Stromal cell of bone marrow (primary cell): ENCODE measurements around the gene ZNF438.
"Not testable (repeated sequence)": the region's sequence is repeated elsewhere in the genome, so short reads cannot be mapped to it uniquely, and the experiment has no call there.

ENCODE experiments used
- DNase-seq: peaks from one replicate; pipeline ENCODE4 v3.0.0-alpha.2; 2012; ENCODE audit warnings: low read depth

Gene ZNF438

DNA sequence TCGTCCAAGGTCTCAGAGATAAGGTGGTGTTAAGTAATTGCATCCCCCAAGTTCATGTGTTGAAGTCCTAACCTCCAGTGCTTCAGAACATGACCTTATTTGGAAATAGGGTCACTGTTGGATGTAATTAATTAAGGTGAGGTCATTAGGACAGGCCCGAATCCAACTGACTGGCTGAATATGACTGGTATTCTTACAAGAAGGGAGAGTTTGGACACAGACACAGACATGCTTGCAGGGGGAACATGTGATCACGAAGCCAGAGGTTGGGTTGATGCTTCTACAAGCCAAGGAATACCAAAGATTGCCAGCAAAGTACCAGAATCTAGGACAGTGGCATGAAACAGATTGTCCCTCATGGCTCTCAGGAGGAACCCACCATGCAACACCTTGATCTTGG lies 228.6 kb downstream of the ZNF438 start:
- DNase-seq: no peak

DNA sequence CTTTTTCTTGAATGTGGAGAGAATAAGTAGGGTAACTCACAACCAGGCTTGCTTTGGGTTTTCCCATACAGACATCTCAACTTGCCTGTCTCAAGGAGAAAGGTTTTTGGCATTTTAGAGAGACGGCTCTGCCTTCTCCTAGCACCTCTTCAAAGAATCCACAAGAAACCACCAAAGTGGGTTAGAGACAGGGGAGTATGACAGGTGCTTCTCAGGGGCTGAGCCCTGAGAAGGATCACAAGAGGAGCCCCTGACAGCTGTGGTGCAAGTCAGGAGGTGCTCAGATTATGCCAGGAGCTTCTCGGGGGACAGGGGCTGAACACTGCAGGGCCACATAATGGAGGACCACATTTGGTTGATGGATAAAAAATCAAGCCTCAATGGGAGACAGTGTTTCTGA lies 231.3 kb downstream of the ZNF438 start:
- DNase-seq: no peak

DNA sequence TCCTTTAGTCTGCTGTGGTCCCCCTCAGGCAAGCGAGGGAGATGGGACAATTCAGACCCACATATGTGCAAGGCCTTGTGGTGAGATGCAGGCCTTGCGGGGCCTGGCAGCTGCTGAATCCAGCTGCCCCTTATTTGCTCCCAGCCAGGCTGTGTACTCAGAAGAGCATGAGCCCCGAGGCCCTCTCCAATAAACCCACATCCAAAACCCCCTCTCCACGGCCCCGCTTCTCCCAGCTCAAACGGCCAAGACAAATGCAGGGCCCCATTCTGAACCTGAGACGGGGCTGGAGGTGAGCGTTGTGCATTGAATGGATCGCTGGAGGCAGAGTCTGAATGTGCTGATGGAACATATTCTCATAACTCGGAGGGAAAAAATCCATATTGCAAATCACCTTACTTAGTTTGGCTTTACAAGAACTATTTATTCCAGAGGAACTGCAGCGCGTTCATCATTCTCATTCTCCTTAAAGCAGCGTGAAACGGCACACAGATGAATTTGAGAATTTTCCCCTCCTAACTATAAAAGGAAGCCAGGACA lies 232.9 kb downstream of the ZNF438 start:
- no peak for DNase-seq

DNA sequence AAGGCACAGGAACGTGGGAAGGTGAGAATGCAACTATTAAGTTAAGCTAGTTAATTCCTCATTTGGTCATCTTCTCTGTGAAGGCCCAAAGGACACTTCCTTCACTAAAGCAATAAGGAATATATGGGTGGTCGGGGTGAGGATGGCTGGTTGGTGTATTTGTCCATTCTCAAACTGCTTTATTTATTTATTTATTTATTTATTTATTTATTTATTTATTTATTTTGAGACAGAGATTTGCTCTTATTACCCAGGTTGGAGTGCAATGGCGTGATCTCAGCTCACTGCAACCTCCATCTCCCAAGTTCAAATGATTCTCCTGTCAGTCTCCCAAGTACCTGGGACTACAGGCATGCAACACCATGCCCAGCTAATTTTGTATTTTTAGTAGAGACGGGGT lies 236.6 kb downstream of the ZNF438 start:
- DNase-seq: not testable (repeated sequence)
